Choroid plexus epithelial cell (primary cell): ENCODE measurements around the gene DPH1.
A peak's percentile ranks its signal among the peaks of the same experiment; 100 is the strongest.

Source experiments
- DNase-seq: peaks from one replicate; pipeline ENCODE4 v3.0.0-alpha.2; 2010; ENCODE audit warnings: low read depth
- H3K4me3 ChIP-seq: 2 replicates; pipeline ENCODE4 v1.5.1; 2011; ENCODE audit warnings: low read depth, mild to moderate bottlenecking, control low read depth, low read length, moderate library complexity
- TF ChIP-seq, protein P1 (sequence below): conservative IDR thresholded peaks from 2 replicates; pipeline ENCODE4 v1.5.1; 2011; ENCODE audit warnings: low read depth, mild to moderate bottlenecking, control low read depth, inconsistent platforms, low read length, moderate library complexity

DPH1 gene

DNA sequence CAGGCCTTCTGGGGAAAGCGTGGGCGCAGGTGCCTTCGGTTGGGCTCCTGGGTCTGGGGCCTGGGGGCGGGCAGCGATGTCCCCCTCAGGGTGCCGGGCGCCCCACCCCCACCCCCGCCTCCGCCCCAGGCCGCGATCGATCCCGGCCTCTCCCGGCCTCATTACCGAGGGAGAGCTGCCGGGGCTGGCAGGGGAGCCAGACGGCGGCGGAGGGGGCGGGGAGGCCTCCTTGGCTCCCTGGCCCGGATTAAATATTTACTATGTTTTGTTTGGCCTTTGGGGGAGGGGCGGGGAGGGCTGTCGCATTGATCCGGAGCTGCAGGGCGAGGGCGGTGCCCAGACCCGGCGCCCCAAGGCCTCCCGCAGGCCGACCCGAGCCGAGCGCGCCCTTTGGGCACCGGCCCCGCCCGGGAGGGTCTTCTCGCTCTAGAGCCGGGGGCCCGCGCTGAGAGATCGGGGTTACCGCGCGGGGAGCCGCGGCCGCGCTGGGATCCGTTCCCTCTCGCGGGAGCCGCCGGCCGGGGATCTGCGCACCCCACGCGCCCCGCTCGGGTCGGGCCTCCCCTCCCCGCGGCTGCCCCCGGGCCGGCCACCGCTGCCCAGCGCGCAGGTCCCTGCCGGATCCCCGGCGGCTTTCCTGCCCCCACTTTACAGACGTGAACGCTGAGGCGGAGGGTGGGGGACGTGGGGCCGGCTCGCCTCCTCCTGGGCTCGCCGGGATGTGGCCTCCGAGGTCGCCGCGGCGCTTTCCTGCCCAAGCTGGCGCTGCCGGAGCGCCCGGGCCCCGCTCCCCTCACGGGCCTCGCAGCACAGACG is 31.8 kb upstream of the DPH1 start:
- DNase-seq: no peak
- TF ChIP-seq, protein P1, sequence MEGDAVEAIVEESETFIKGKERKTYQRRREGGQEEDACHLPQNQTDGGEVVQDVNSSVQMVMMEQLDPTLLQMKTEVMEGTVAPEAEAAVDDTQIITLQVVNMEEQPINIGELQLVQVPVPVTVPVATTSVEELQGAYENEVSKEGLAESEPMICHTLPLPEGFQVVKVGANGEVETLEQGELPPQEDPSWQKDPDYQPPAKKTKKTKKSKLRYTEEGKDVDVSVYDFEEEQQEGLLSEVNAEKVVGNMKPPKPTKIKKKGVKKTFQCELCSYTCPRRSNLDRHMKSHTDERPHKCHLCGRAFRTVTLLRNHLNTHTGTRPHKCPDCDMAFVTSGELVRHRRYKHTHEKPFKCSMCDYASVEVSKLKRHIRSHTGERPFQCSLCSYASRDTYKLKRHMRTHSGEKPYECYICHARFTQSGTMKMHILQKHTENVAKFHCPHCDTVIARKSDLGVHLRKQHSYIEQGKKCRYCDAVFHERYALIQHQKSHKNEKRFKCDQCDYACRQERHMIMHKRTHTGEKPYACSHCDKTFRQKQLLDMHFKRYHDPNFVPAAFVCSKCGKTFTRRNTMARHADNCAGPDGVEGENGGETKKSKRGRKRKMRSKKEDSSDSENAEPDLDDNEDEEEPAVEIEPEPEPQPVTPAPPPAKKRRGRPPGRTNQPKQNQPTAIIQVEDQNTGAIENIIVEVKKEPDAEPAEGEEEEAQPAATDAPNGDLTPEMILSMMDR: no peak
- H3K4me3 ChIP-seq: peak overlapping the region; percentile 43

DNA sequence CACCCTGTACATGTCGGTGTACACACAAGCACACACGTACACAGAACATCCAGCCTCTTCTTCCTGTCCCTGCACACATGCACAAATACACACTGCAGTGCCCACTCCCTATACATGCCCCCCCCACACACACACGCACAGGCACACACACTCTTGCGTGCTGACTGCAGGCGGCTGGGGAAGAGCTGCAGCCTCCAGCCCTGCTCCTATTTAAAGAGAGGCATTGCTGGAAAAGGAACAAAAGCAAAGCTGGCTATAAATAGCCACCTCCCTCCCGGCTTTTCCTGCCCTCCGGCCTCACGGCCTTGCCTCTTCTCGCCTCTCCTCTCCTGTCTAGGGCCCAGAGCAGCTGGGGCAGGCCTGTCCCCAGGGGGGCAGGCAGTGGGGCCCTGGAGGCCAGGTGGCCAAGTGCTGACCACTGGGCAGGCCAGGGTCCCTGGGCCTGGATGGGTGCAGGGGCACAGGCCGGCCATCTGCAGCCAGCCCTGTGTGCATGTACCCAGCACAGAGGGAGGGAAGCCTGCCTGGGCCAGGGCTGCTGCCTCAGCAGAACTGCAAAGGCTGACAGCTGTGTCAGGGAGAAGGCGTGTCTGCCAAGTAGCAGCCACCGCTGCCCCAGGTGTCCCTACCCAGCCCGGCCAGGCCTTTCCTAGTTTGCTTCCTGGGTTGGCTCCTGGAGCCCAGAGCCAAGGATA is 30.2 kb upstream of the DPH1 start:
- H3K4me3 ChIP-seq: no peak overlapping the region
- DNase-seq: peak; percentile 39
- TF ChIP-seq, protein P1: no peak

DNA sequence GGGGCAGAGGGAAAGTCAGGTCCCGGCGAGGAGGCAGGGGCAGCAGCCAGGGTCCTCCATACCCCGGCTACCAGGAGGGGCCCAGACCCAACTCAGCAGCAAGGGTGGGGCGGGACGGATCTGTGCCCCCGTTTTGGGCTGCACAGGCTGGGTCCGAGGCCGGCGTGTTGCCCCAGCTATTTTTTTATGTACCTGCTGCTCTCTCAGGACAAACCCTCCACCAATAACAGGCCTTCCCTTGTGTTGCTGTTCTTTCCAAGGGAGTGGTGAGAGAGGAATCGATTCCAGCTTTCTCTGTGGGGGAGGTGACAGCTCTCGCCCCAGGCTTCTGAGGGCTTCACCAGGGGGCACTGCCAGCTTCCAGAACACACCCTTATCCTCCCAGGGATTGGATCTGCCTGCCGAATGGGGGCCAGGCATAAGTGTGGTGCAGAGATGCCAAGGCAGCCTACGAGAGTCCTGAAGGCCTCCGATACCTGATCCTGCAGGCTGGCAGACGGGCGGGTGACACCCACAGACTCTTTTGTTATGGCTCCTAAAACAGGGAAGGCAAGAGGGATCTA is 27.1 kb upstream of the DPH1 start:
- no peak for DNase-seq
- no peak overlapping the region for H3K4me3 ChIP-seq
- TF ChIP-seq, protein P1: no peak

DNA sequence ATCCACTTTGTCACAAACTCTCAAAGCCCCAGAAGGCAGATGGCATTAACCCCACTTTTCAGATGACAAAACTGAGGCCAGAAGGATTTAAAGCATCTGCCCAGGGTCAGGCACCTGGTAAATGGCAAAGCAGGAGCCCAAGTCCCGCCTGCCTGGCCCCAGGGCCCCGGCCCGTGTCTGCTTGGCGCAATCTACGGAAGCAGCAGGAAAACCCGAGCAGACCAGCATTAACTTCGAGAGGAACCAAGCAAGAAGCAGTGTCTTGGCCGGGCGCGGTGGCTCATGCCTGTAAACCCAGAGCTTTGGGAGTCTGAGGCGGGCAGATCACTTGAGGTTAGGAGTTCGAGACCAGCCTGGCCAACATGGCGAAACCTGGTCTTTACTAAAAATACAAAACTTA is 26.4 kb upstream of the DPH1 start:
- no peak for DNase-seq
- TF ChIP-seq, protein P1: no peak
- H3K4me3 ChIP-seq: no peak overlapping the region

DNA sequence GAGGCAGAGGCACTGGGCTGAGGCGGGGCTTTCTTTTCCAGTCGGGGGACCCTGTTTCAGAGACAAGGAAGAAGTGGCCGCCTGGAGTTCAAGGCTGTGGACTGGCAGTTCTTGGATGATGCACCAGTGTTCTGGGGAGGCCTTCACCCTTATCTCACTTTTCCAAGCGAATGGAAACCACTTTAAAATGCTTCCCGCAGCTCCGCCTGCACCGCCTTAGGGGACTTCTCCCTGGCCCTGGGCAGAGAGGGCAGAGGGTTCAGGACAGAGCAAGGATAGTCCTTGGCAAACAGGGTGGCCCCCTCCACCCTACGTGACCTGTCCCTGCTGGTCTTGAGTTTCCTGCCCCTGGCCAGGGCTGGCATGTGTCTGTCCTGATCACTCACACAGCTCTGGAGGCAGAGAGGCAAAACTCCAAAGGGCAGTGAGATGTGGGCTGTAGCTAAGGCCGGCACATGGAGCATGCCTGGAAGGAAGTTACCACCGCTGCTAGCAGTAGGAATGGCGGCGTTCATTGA is 25.5 kb upstream of the DPH1 start:
- TF ChIP-seq, protein P1: no peak
- no peak for DNase-seq
- no peak overlapping the region for H3K4me3 ChIP-seq

DNA sequence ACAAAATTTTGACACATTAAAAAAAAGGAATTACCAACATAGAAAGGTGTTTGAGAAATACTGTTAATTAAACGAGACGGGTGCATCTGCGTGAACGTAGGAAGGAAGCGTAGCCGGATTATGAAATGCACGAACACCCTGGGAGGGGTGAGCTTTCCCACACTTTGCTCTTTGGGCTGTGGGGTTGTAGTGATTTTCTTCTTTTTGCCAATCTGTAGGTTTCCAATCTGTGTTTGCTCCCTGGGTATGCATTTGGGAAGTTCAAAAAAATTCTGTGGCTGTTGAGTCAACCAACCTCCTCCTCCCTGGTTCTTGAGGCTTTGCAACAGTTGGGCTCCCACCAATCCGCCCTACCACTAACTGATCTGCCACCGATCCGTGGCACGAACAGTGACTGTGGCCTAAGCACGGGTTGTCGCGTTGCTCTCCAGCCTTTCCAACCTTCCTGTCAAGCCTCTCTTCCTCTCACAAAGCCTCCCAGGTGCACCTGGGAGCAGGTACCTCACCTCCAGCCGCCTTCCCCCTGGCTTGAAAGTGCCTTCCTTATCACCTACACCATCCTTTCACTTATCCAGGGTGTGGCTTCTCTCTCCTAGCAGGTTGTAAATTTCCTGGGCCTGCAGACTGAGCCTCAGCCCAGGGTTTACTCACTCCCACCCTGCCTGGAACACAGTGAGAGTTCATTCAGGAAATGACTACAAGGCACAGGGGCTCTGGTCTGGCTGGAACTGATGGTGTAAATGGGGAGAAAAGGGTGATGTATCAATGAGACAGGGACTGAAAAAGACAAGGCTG is 21.4 kb upstream of the DPH1 start:
- H3K4me3 ChIP-seq: no peak overlapping the region
- no peak for DNase-seq
- TF ChIP-seq, protein P1: no peak
